HG03025 (cell line): ENCODE data around the gene OR4K17.
"Not testable (repeated sequence)": the region's sequence is repeated elsewhere in the genome, so short reads cannot be mapped to it uniquely, and the experiment has no call there.

Experiments
- ATAC-seq: cut with Tn5 transposase; IDR thresholded peaks from one replicate; pipeline ENCODE4 v1.9.1; 2021; ENCODE audit warnings: mild to moderate bottlenecking, moderate library complexity; ENCODE audit not compliant: unreplicated experiment, low FRiP score

OR4K17 gene

GRCh38 chr14:20110438-20110837 is at the start of gene OR4K17:
Gene OR4K17, plus strand, starts transcription at chr14:20110739. Its CDS starts 6,761 bp downstream, at chr14:20117500.
- ATAC-seq: no peak

- ATAC-seq: no peak
Measured at GRCh38 chr14:20092050-20092449, 18.5 kb upstream of the OR4K17 start.

GRCh38 chr14:20093442-20093841 is 17.1 kb upstream of the OR4K17 start:
- ATAC-seq: no peak

GRCh38 chr14:20098926-20099770 is 11.4 kb upstream of the OR4K17 start:
- not testable (repeated sequence) for ATAC-seq

GRCh38 chr14:20112321-20112720 is 1.8 kb downstream of the OR4K17 start:
- no peak for ATAC-seq

- no peak for ATAC-seq
Measured at GRCh38 chr14:20116748-20117147, 6.2 kb downstream of the OR4K17 start.

- no peak for ATAC-seq
Measured at GRCh38 chr14:20118795-20119194, 8.3 kb downstream of the OR4K17 start.

GRCh38 chr14:20138520-20138919 is 28.0 kb downstream of the OR4K17 start, which contains the start of gene OR4N5:
Gene OR4N5, plus strand, starts transcription at chr14:20138820. Its CDS starts 4,916 bp downstream, at chr14:20143736.
- ATAC-seq: no peak

GRCh38 chr14:20143911-20144310 is 33.4 kb downstream of the OR4K17 start:
- no peak for ATAC-seq

- ATAC-seq: no peak
Measured at GRCh38 chr14:20144820-20145219, 34.3 kb downstream of the OR4K17 start.

GRCh38 chr14:20164462-20164861 is 53.9 kb downstream of the OR4K17 start:
- ATAC-seq: no peak

GRCh38 chr14:20167091-20167490 is 56.6 kb downstream of the OR4K17 start:
- no peak for ATAC-seq

- not testable (repeated sequence) for ATAC-seq
Measured at GRCh38 chr14:20169852-20170251, 59.3 kb downstream of the OR4K17 start.
